BE2C (cell line): Measurements from ENCODE around the gene PRKAA2.

Experiments used
- DNase-seq: peaks from one replicate; pipeline ENCODE4 v3.0.0-alpha.2; 2020
- H3K27me3 ChIP-seq: fragments of 250-450 bp; sonication (Bioruptor Pico); 2 replicates; pipeline ENCODE4 v1.5.1; 2020; ENCODE audit warnings: mild to moderate bottlenecking
- H3K36me3 ChIP-seq: fragments of 250-450 bp; sonication (Bioruptor Pico); 2 replicates; pipeline ENCODE4 v1.5.1; 2020; ENCODE audit warnings: mild to moderate bottlenecking
- H3K4me1 ChIP-seq: fragments of 250-450 bp; sonication (Bioruptor Pico); 2 replicates; pipeline ENCODE4 v1.5.1; 2020
- H3K4me3 ChIP-seq: 2 replicates; pipeline ENCODE4 v1.5.1; 2011; ENCODE audit warnings: low read depth, low read length
- H3K9me3 ChIP-seq: fragments of 250-450 bp; sonication (Bioruptor Pico); 2 replicates; pipeline ENCODE4 v1.5.1; 2020
- TF ChIP-seq, protein P1 (sequence below): IDR thresholded peaks from 2 replicates; pipeline ENCODE4 v1.5.1; 2012; ENCODE audit warnings: mild to moderate bottlenecking, low read depth, low read length

The PRKAA2 gene

GRCh38 chr1:56627019-56627635 lies 18.0 kb upstream of the PRKAA2 start:
- Histone ChIP-seq H3K27me3 (no peaks in the 10 kb centered on the region), H3K4me3 (no peak overlapping the region), H3K36me3 (no peaks in the 10 kb centered on the region), H3K9me3 (no peaks in the 10 kb centered on the region), H3K4me1 (no peaks in the 10 kb centered on the region)
- TF ChIP-seq, protein P1, sequence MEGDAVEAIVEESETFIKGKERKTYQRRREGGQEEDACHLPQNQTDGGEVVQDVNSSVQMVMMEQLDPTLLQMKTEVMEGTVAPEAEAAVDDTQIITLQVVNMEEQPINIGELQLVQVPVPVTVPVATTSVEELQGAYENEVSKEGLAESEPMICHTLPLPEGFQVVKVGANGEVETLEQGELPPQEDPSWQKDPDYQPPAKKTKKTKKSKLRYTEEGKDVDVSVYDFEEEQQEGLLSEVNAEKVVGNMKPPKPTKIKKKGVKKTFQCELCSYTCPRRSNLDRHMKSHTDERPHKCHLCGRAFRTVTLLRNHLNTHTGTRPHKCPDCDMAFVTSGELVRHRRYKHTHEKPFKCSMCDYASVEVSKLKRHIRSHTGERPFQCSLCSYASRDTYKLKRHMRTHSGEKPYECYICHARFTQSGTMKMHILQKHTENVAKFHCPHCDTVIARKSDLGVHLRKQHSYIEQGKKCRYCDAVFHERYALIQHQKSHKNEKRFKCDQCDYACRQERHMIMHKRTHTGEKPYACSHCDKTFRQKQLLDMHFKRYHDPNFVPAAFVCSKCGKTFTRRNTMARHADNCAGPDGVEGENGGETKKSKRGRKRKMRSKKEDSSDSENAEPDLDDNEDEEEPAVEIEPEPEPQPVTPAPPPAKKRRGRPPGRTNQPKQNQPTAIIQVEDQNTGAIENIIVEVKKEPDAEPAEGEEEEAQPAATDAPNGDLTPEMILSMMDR: no peak
- no peak for DNase-seq

DNA sequence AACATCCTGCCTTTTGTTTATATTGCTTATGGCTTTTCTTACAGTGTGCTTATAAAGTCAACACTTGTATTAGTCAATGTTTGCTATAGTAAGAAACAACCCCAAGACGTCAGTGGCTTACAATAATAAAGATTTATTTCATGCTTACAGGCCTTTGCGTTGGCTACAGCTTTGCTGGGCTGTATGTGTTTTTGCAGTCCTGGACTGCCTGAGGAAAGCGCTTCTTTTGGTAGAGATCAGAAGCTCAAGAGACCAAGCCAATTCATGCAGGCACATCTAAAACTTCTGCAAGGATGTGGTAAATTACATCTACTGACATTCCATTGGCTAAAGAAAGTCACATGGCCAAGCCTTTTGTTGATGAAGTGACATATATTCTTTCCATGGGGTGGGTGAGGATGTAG lies 17.5 kb upstream of the PRKAA2 start:
- DNase-seq: no peak
- H3K27me3 ChIP-seq: no peaks in the 10 kb centered on the region
- H3K4me1 ChIP-seq: no peaks in the 10 kb centered on the region
- no peak overlapping the region for H3K4me3 ChIP-seq
- TF ChIP-seq, protein P1: no peak
- no peaks in the 10 kb centered on the region for H3K36me3 ChIP-seq
- no peaks in the 10 kb centered on the region for H3K9me3 ChIP-seq

- Histone ChIP-seq H3K9me3 (no peaks in the 10 kb centered on the region), H3K4me1 (no peaks in the 10 kb centered on the region), H3K27me3 (no peaks in the 10 kb centered on the region), H3K36me3 (no peaks in the 10 kb centered on the region), H3K4me3 (no peak overlapping the region)
- TF ChIP-seq, protein P1: no peak
- no peak for DNase-seq
Measured at GRCh38 chr1:56630786-56631185, 14.3 kb upstream of the PRKAA2 start.

DNA sequence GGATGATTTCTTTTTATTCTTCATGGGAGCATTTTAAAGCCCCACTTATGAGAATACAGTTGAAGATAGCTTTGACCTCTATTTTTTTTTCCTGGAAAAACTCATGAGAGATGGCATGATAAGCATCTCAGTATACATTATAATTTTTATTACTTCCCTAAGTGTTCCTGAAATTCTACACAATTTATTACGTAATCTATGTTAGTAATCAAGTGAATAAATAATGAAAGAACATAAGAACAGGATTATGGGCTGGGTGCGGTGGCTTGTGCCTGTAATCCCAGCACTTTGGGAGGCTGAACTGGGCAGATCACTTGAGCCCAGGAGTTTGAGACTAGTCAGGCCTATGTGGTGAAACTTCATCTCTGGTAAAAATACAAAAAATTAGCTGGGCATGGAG lies 13.2 kb upstream of the PRKAA2 start:
- no peaks in the 10 kb centered on the region for H3K36me3 ChIP-seq
- H3K4me1 ChIP-seq: no peaks in the 10 kb centered on the region
- H3K27me3 ChIP-seq: no peaks in the 10 kb centered on the region
- TF ChIP-seq, protein P1: no peak
- H3K4me3 ChIP-seq: no peak overlapping the region
- no peak for DNase-seq
- H3K9me3 ChIP-seq: no peaks in the 10 kb centered on the region

DNA sequence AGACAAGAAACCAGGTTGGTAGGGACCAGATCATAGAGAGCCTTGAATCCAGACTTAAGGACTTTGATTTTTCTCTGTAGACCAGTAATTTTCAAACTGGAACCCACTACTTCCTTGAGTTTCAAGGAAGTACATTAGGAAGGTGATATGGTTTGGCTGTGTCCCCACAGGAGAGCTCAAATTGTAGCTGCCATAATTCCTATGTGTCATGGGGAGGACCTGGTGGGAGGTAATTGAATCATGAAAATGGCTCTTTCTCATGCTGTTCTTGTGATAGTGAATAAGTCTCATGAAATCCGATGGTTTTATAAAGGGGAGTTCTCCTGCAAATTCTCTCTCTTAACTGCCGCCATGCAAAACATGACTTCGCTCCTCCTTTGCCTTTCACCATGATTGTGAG lies 10.1 kb upstream of the PRKAA2 start:
- H3K4me3 ChIP-seq: no peak overlapping the region
- H3K36me3 ChIP-seq: no peaks in the 10 kb centered on the region
- no peak for DNase-seq
- H3K27me3 ChIP-seq: no peaks in the 10 kb centered on the region
- H3K4me1 ChIP-seq: no peaks in the 10 kb centered on the region
- H3K9me3 ChIP-seq: no peaks in the 10 kb centered on the region
- TF ChIP-seq, protein P1: no peak

DNA sequence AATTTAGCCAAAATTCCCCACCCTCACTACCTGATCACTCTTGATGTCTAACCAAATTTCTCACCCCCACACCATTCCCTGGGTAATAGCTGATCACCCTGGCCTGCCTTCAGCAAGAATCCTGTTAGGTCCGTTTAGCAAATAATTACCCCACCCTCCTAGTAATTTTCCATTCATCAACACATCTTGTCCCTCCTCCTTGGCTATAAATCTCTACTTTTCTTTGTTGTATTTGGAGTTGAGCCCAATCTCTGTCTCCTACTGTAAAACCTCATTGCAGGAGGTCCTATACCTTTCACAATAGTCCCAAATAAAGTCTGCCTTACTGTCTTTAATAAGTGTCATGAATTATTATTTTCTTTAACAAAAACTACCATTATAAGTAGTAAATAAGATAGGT lies 6.9 kb upstream of the PRKAA2 start:
- no peak for DNase-seq
- Histone ChIP-seq H3K27me3 (no peaks in the 10 kb centered on the region), H3K36me3 (no peaks in the 10 kb centered on the region), H3K4me3 (no peak overlapping the region), H3K4me1 (no peaks in the 10 kb centered on the region), H3K9me3 (no peaks in the 10 kb centered on the region)
- TF ChIP-seq, protein P1: no peak
